Heart right ventricle (tissue), 16 donors: ENCODE results near the gene HBS1L. TPM values are rescaled to one million over a fixed set of nuclear protein-coding genes. Genes with fewer than 3 reads are reported as not detected.

Source experiments
- ATAC-seq, 8 donors: fragments of 200-7000 bp; cut with Tn5 transposase; one replicate each; pipeline ENCODE4 v1.9.1; 2020; ENCODE audit warnings: mild to moderate bottlenecking in 8 of 8, moderate library complexity in 8 of 8, moderate number of reproducible peaks in 1 of 8
- DNase-seq, 2 donors: peaks; one replicate each; pipeline ENCODE4 v3.0.0-alpha.2; 2020
- H3K27ac ChIP-seq, 10 donors: fragments of 200-600 bp; sonication (generic) in 2 of 10; one replicate each; pipeline versions ENCODE4 v1.5.0 to v1.8.0; 2020 to 2022; ENCODE audit warnings: mild to moderate bottlenecking in 3 of 10
- H3K27me3 ChIP-seq, 7 donors: fragments of 200-600 bp; one replicate each; pipeline ENCODE4 v1.8.0; 2021 to 2022; ENCODE audit warnings: mild to moderate bottlenecking in 2 of 7
- H3K36me3 ChIP-seq, 9 donors: fragments of 200-600 bp; sonication (generic) in 1 of 9; one replicate each; pipeline versions ENCODE4 v1.5.0 to v1.8.0; 2020 to 2022; ENCODE audit warnings: mild to moderate bottlenecking in 2 of 9
- H3K4me1 ChIP-seq, 9 donors: fragments of 200-600 bp; sonication (generic) in 1 of 9; one replicate each; pipeline versions ENCODE4 v1.5.0 to v1.8.0; 2020 to 2022; ENCODE audit warnings: mild to moderate bottlenecking in 4 of 9
- H3K4me3 ChIP-seq, 10 donors: fragments of 200-600 bp; sonication (generic) in 2 of 10; one replicate each; pipeline versions ENCODE4 v1.5.0 to v1.8.0; 2020 to 2022; ENCODE audit warnings: mild to moderate bottlenecking in 7 of 10, moderate library complexity in 2 of 10
- H3K9me3 ChIP-seq, 11 donors: fragments of 200-600 bp in 10 of 11; sonication (generic) in 2 of 11; one replicate each; pipeline versions ENCODE4 v1.5.0 to v1.8.0; 2013 to 2022; ENCODE audit warnings: mild to moderate bottlenecking in 2 of 11, control low read depth in 1 of 11, moderate library complexity in 1 of 11
- CTCF ChIP-seq, 9 donors: fragments of 200-600 bp; sonication (generic) in 2 of 9; IDR thresholded peaks; one replicate each; pipeline versions ENCODE4 v1.5.0 to v1.8.0; 2021 to 2022; ENCODE audit warnings: antibody characterized with exemption in 9 of 9, mild to moderate bottlenecking in 5 of 9, moderate library complexity in 1 of 9
- WGBS, 2 donors: extraction: QIAGEN DNeasy Blood & Tissue Kit; methylation state at CpG; one replicate each; pipeline ENCODE4 v1.1.7; 2013; ENCODE audit warnings: inconsistent platforms in 1 of 2; 5-methylcytosine and 5-hydroxymethylcytosine counted together
- intact Hi-C, 10 donors: fragments of 100-400 bp; cut with DNase I; formaldehyde crosslinking; loops; one replicate each; pipeline versions ENCODE4 v1.11.1 to v1.14.2; 2022
- polyA plus RNA-seq, 2 donors: library from polyadenylated mRNA; stranded (reverse); fragments of 200-250 nt; gene quantifications; one replicate each; pipeline ENCODE4 v1.2.3, GENCODE V29; 2013
- total RNA-seq, 10 donors: library from RNA; stranded (reverse); fragmentation: NEBNext Ultra II Directional in 3 of 10; extraction: Animal tissue kit (Norgen Biotek cat#: 25700) in 3 of 10; gene quantifications; one replicate each; pipeline versions ENCODE4 v1.2.1 to v1.2.4, GENCODE V29; 2021 to 2023
- donor health status: Arrhythmogenic right ventricular cardiomyopathy.
- donor health status: ischemic (EF 13 %, LVEDD 7.1; RV severe dilation, severe dysfunction).
- donor health status: healthy with polysubstance abuse.
- donor health status: DM: no; HTN: yes; CAD: no.
- donor health status: DM: no; HTN: no; CAD: no.
- donor health status: ischemic (EF 25% LVEDD 6.9; RV normal size, moderate dysfunction).
- donor health status: ischemic (EF 25% LVEDD 5.7; RV mildly dilated, moderate dysfunction).
- donor health status: healthy.
- donor health status: DM: yes; HTN: yes; CAD: no.
- donor health status: Ischemic cardiomyopathy.
- donor health status: ischemic (EF 35%, LVEDD 5.7; RV mildly dilated, moderate dysfunction).
- donor health status: nonischemic (EF 11% LVEDD 7.7; RV severe dilation, severe dysfunction).
- donor health status: DM: yes; HTN: yes; CAD: no.
- donor health status: PGD.
- donor health status: ischemic (EF 29% LVEDD 5.4; RV normal size, mild dysfunction).
- donor health status: nonischemic (EF 23%, LVEDD 6.1; RV moderate dilation, normal function).

HBS1L gene
- total and polyA plus RNA-seq, 12 donors = 20.8 to 100.0 (median 88.2) TPM

GRCh38 chr6:134936931-134937330, 117.7 kb downstream of the HBS1L start:
- intact Hi-C loops = loop anchor here in 3 of 10 donors (10.0 kb wide), 4 partner anchors 112 to 812 kb away; no protein-coding TSS in a partner anchor
- 77 to 81% methylated on average over 5 of the region's 5 CpGs for WGBS, 2 donors
- no peaks in the 10 kb centered on the region for H3K4me1 ChIP-seq
- no peaks in the 10 kb centered on the region for H3K36me3 ChIP-seq
- TF ChIP-seq CTCF (IDR thresholded peaks at IDR 0.05) = no peak
- DNase-seq (no peak), ATAC-seq (no peak)
- H3K27ac ChIP-seq = no peak overlapping the region
- no peak overlapping the region for H3K4me3 ChIP-seq
- H3K9me3 ChIP-seq = no peaks in the 10 kb centered on the region
- no peaks in the 10 kb centered on the region for H3K27me3 ChIP-seq

GRCh38 chr6:134936476-134936875, 118.1 kb downstream of the HBS1L start:
- Histone ChIP-seq H3K9me3 (no peaks in the 10 kb centered on the region), H3K27ac (no peak overlapping the region), H3K4me3 (no peak overlapping the region), H3K4me1 (no peaks in the 10 kb centered on the region), H3K36me3 (no peaks in the 10 kb centered on the region), H3K27me3 (no peaks in the 10 kb centered on the region)
- intact Hi-C loops = loop anchor here in 3 of 10 donors (10.0 kb wide), 4 partner anchors 112 to 812 kb away; no protein-coding TSS in a partner anchor
- ATAC-seq (no peak), DNase-seq (no peak)
- no peak for TF ChIP-seq CTCF (IDR thresholded peaks at IDR 0.05)
- 83 to 95% methylated on average over 5 of the region's 5 CpGs for WGBS, 2 donors

- TF ChIP-seq CTCF (IDR thresholded peaks at IDR 0.05) = no peak
- intact Hi-C loops = loop anchor here in 3 of 10 donors (10.0 kb wide), 4 partner anchors 110 to 810 kb away; no protein-coding TSS in a partner anchor
- WGBS, 2 donors = 96 to 97% methylated on average over 5 of the region's 5 CpGs
Observed at GRCh38 chr6:134934793-134935485, 119.7 kb downstream of the HBS1L start.

DNA sequence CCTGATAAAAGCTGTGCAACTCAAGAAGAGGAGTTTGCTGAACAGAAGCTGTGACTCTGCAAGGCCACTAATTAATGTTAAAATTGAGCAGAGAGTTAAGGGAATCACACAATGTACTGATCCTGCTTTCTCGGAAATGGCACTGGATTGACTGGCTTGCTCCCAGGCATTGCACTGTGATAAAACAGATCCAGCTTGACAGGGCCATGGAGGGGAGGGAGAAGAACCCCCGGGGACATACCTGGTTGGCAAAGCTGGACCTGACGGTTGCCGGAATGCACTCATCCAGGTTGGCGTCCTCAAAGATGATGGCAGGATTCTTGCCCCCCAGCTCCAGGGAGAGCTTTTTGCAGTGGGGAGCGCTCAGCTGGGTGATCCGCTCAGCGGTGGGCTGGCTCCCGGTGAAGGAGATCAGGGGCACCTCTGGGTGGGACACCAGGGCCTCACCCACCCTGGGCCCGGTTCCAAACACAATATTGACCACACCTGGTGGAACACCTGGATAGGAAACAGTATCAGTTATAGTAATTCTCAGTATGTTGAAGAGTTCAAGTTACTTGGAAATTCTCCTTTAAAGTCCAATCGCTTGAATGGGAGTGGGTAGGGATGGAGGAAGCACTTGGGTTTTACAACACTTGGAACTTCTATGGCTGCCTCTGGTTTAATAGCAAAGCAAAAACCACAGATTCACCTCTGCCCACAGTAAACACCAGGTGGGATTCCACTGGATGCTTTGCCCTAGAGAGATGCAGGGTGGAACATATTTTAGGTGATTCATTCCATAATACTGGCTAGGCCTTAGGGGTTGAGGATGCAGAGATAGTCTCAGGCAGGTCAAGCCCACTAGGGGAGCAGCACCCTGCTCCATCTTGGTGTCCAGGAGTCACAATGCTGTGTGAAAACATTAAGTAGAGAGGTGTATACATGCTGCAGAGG, 121.8 kb downstream of the HBS1L start:
- ATAC-seq (no peak), DNase-seq (no peak)
- 92% methylated on average over 11 of the region's 11 CpGs for WGBS, 2 donors
- no peak overlapping the region for H3K27ac ChIP-seq
- H3K4me3 ChIP-seq = no peak overlapping the region
- no peaks in the 10 kb centered on the region for H3K9me3 ChIP-seq
- peaks cover 0 to 3% (median 0%) of the 10 kb centered on the region in 9 donors for H3K4me1 ChIP-seq
- no peaks in the 10 kb centered on the region for H3K36me3 ChIP-seq
- intact Hi-C loops = loop anchor here in 3 of 10 donors (10.0 kb wide), 4 partner anchors 108 to 808 kb away; no protein-coding TSS in a partner anchor
- no peaks in the 10 kb centered on the region for H3K27me3 ChIP-seq
- TF ChIP-seq CTCF (IDR thresholded peaks at IDR 0.05) = no peak

More at GRCh38 chr6:134934793-134935485, 119.7 kb downstream of the HBS1L start:
- DNase-seq (no peak), ATAC-seq (no peak)
- H3K27me3 ChIP-seq = no peaks in the 10 kb centered on the region
- no peaks in the 10 kb centered on the region for H3K36me3 ChIP-seq
- H3K27ac ChIP-seq = no peak overlapping the region
- H3K4me3 ChIP-seq = no peak overlapping the region
- H3K9me3 ChIP-seq = no peaks in the 10 kb centered on the region
- no peaks in the 10 kb centered on the region for H3K4me1 ChIP-seq
